Neural progenitor cell (in vitro differentiated cells): ENCODE results near the gene LVRN. TPM values are rescaled to one million over a fixed set of nuclear protein-coding genes. Genes with fewer than 3 reads are reported as not detected.

ENCODE experiments used
- DNase-seq: peaks from one replicate; pipeline ENCODE4 v3.0.0-alpha.2; 2016; ENCODE audit warnings: low spot score
- H2AFZ ChIP-seq: fragments of 200-600 bp; sonication (generic); replicated peaks from 2 replicates; pipeline ENCODE4 v1.6.1; 2016; ENCODE audit warnings: antibody characterized with exemption
- H3F3A ChIP-seq: fragments of 200-600 bp; sonication (generic); 2 replicates; pipeline ENCODE4 v1.6.1; 2016; ENCODE audit warnings: antibody characterized with exemption, low read depth
- H3K27ac ChIP-seq: fragments of 200-600 bp; sonication (generic); 2 replicates; pipeline ENCODE4 v1.5.1; 2016; ENCODE audit warnings: mild to moderate bottlenecking
- H3K27me3 ChIP-seq: fragments of 200-600 bp; sonication (generic); 2 replicates; pipeline ENCODE4 v1.6.1; 2016; ENCODE audit warnings: mild to moderate bottlenecking, moderate library complexity
- H3K36me3 ChIP-seq: fragments of 200-600 bp; sonication (generic); 2 replicates; pipeline ENCODE4 v1.5.1; 2016
- H3K4me1 ChIP-seq: fragments of 200-600 bp; sonication (generic); 2 replicates; pipeline ENCODE4 v1.6.1; 2016; ENCODE audit warnings: mixed run types
- H3K4me2 ChIP-seq: fragments of 200-600 bp; sonication (generic); 2 replicates; pipeline ENCODE4 v1.6.1; 2016
- H3K4me3 ChIP-seq: fragments of 200-600 bp; sonication (generic); 2 replicates; pipeline ENCODE4 v1.5.1; 2016
- H3K79me2 ChIP-seq: fragments of 200-600 bp; sonication (generic); 2 replicates; pipeline ENCODE4 v1.6.1; 2016; ENCODE audit warnings: low read depth
- H3K9ac ChIP-seq: fragments of 200-600 bp; sonication (generic); 2 replicates; pipeline ENCODE4 v1.6.1; 2016
- H3K9me3 ChIP-seq: fragments of 200-600 bp; sonication (generic); 2 replicates; pipeline ENCODE4 v1.5.1; 2016; ENCODE audit warnings: low read depth
- H4K20me1 ChIP-seq: fragments of 200-600 bp; sonication (generic); 2 replicates; pipeline ENCODE4 v1.6.1; 2016; ENCODE audit warnings: low read depth
- H3K27ac Mint-ChIP-seq: 3 replicates; pipeline ENCODE4 v1.8.0; 2021; ENCODE audit warnings: mixed read lengths
- H3K27me3 Mint-ChIP-seq: 2 replicates; pipeline ENCODE4 v1.8.0; 2022; ENCODE audit warnings: low read depth, mild to moderate bottlenecking, inconsistent platforms, moderate library complexity, mixed read lengths; ENCODE audit not compliant: insufficient read depth
- H3K36me3 Mint-ChIP-seq: 3 replicates; pipeline ENCODE4 v1.8.0; 2021; ENCODE audit warnings: mixed read lengths
- H3K4me1 Mint-ChIP-seq: 3 replicates; pipeline ENCODE4 v1.8.0; 2021; ENCODE audit warnings: mixed read lengths
- H3K4me3 Mint-ChIP-seq: 3 replicates; pipeline ENCODE4 v1.8.0; 2021; ENCODE audit warnings: mild to moderate bottlenecking, moderate library complexity, mixed read lengths
- H3K9me3 Mint-ChIP-seq: 3 replicates; pipeline ENCODE4 v1.8.0; 2020; ENCODE audit warnings: mixed read lengths
- EZH2 ChIP-seq: fragments of 200-600 bp; sonication (generic); IDR thresholded peaks from 2 replicates; pipeline ENCODE4 v1.6.1; 2017; ENCODE audit warnings: antibody characterized with exemption, mild to moderate bottlenecking, moderate library complexity
- EZH2phosphoT487 ChIP-seq: fragments of 200-600 bp; sonication (generic); IDR thresholded peaks from 2 replicates; pipeline ENCODE4 v1.6.1; 2017; ENCODE audit warnings: antibody characterized with exemption
- total RNA-seq: library from RNA; depleted of rRNA; stranded (reverse); fragments of >200 nt; gene quantifications from 2 replicates; pipeline ENCODE4 v1.2.3, GENCODE V29; 2015; ENCODE audit warnings: low replicate concordance
- TF ChIP-seq, protein P1 (sequence below): fragments of 200-600 bp; sonication (generic); IDR thresholded peaks from 2 replicates; pipeline ENCODE4 v1.5.1; 2017; ENCODE audit warnings: antibody characterized with exemption, mild to moderate bottlenecking

The LVRN gene
- total RNA-seq, 1 donor from 2014 or later, result 0.41 TPM

DNA sequence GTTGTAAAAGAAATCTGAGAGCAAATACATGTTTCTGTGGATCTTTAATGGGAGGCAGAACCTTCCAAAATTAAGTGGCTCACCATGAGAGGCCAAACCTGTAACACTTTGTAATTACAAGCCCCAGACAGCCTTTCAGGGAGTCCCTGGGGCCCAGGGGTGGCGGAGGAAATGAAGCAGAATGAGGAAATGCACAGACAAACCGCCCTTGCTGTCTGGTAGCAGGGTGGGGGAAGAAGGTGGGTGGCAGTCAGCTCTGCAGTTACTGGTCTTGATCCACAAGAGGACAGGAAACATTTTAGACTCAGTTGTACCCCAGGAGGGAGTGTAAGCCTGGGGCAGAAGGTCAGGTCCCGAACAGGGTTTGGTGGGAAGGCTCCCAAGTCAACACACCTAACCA, 76.5 kb downstream of the LVRN start:
- H3K27me3 Mint-ChIP-seq, result no peaks in the 10 kb centered on the region

DNA sequence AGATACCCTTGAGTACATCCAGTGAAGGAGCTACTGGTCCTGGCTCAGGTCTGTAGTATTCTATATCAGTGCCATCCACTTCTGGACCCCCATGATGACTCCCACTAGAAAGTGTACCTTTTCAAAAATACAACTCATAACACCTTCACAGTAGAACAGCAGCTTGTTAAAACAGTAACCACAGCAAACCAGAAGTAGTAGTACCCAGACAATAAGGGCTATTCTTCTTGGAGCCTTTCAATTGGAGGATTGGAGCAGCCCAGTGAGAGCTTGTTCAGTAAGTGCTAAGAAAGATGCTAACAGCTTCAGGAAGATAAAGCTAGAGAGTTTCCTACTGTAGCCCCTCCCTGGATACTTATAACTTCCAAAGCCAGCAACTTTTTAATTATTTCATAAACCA, 80.1 kb downstream of the LVRN start:
- TF ChIP-seq, protein P1, sequence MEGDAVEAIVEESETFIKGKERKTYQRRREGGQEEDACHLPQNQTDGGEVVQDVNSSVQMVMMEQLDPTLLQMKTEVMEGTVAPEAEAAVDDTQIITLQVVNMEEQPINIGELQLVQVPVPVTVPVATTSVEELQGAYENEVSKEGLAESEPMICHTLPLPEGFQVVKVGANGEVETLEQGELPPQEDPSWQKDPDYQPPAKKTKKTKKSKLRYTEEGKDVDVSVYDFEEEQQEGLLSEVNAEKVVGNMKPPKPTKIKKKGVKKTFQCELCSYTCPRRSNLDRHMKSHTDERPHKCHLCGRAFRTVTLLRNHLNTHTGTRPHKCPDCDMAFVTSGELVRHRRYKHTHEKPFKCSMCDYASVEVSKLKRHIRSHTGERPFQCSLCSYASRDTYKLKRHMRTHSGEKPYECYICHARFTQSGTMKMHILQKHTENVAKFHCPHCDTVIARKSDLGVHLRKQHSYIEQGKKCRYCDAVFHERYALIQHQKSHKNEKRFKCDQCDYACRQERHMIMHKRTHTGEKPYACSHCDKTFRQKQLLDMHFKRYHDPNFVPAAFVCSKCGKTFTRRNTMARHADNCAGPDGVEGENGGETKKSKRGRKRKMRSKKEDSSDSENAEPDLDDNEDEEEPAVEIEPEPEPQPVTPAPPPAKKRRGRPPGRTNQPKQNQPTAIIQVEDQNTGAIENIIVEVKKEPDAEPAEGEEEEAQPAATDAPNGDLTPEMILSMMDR, result no peak
- TF ChIP-seq EZH2, result no peak
- TF ChIP-seq EZH2phosphoT487, result no peak

More for the DNA sequence above, 76.5 kb downstream of the LVRN start:
- Mint-ChIP-seq H3K9me3 (no peaks in the 10 kb centered on the region), H3K4me1 (no peaks in the 10 kb centered on the region), H3K27ac (no peak overlapping the region), H3K36me3 (no peaks in the 10 kb centered on the region), H3K4me3 (no peak overlapping the region)
- Histone ChIP-seq H3K36me3 (no peaks in the 10 kb centered on the region), H3K4me2 (no peak overlapping the region), H3K79me2 (no peaks in the 10 kb centered on the region), H3K27ac (no peak overlapping the region), H3F3A (no peaks in the 10 kb centered on the region), H3K9me3 (no peaks in the 10 kb centered on the region), H3K27me3 (no peaks in the 10 kb centered on the region), H4K20me1 (no peaks in the 10 kb centered on the region), H3K9ac (no peak overlapping the region), H3K4me3 (no peak overlapping the region), H2AFZ (peak overlapping the region; percentile 31), H3K4me1 (peaks cover 3% of the 10 kb centered on the region)
- no peak for DNase-seq
- TF ChIP-seq, protein P1, result no peak
- TF ChIP-seq EZH2phosphoT487, result no peak
- TF ChIP-seq EZH2, result no peak

DNA sequence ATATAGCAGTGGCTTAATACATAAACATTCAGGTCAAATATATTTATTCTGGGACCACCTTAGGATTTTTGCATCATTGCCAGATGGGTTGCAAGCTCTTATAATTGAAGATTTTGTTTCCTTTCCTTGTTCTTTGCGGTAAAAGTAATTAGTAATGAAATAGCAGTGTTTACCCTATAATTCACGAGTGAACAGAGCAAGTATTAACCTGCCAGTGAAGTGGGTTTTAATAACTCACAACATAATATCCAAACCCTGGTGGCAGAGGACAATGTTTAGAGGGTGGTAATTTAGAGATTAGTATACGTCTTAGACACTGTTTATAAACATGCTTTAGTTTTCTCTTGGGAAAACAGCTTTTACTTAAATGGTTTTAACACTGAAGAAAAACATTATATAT, 81.8 kb downstream of the LVRN start:
- Histone ChIP-seq H2AFZ (no peak overlapping the region), H3K9ac (no peak overlapping the region), H3K27ac (no peak overlapping the region), H3K27me3 (no peaks in the 10 kb centered on the region), H3K36me3 (no peaks in the 10 kb centered on the region), H4K20me1 (no peaks in the 10 kb centered on the region), H3K9me3 (no peaks in the 10 kb centered on the region), H3K4me1 (no peaks in the 10 kb centered on the region), H3F3A (no peaks in the 10 kb centered on the region), H3K4me2 (no peak overlapping the region), H3K79me2 (no peaks in the 10 kb centered on the region), H3K4me3 (no peak overlapping the region)
- H3K4me3 Mint-ChIP-seq, result no peak overlapping the region
- H3K27me3 Mint-ChIP-seq, result peaks cover 2% of the 10 kb centered on the region
- no peak overlapping the region for H3K27ac Mint-ChIP-seq
- H3K36me3 Mint-ChIP-seq, result no peaks in the 10 kb centered on the region
- DNase-seq, result no peak
- TF ChIP-seq, protein P1, result no peak
- no peaks in the 10 kb centered on the region for H3K4me1 Mint-ChIP-seq
- no peaks in the 10 kb centered on the region for H3K9me3 Mint-ChIP-seq

More for the DNA sequence above, 80.1 kb downstream of the LVRN start:
- Mint-ChIP-seq H3K9me3 (no peaks in the 10 kb centered on the region), H3K4me3 (no peak overlapping the region), H3K4me1 (no peaks in the 10 kb centered on the region), H3K27ac (no peak overlapping the region), H3K27me3 (no peaks in the 10 kb centered on the region), H3K36me3 (no peaks in the 10 kb centered on the region)
- peaks cover 3% of the 10 kb centered on the region for H3K4me1 ChIP-seq
- no peak overlapping the region for H2AFZ ChIP-seq
- DNase-seq, result no peak
- H3K4me3 ChIP-seq, result no peak overlapping the region
- H3K4me2 ChIP-seq, result no peak overlapping the region
- H3F3A ChIP-seq, result no peaks in the 10 kb centered on the region
- no peaks in the 10 kb centered on the region for H3K9me3 ChIP-seq
- no peak overlapping the region for H3K9ac ChIP-seq
- no peaks in the 10 kb centered on the region for H3K27me3 ChIP-seq
- H4K20me1 ChIP-seq, result no peaks in the 10 kb centered on the region
- no peaks in the 10 kb centered on the region for H3K36me3 ChIP-seq
- H3K27ac ChIP-seq, result no peak overlapping the region
- no peaks in the 10 kb centered on the region for H3K79me2 ChIP-seq

DNA sequence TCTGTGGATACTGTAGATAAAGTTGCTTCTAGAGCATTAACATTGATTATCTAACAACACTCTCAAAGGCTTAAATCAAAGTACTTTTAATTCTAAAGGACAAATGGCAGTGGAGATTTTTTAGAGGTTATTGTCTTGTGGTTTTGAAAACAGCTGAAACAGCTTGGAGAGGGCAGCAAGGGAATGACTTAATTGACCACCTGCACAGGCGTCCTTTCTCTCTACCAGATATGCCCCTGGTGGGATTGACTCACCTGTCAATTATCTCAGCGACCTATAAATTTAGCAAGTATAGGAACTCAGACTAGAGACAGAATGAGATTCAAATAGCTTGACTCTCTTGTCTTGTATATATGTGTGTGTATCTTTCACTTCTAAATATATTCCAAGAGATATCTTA, 83.5 kb downstream of the LVRN start:
- no peak overlapping the region for H3K27ac ChIP-seq
- H3K36me3 Mint-ChIP-seq, result no peaks in the 10 kb centered on the region

More for the DNA sequence above, 83.5 kb downstream of the LVRN start:
- H4K20me1 ChIP-seq, result no peaks in the 10 kb centered on the region
- H3K4me3 ChIP-seq, result no peak overlapping the region
- no peak overlapping the region for H2AFZ ChIP-seq
- TF ChIP-seq EZH2 (no peak), EZH2phosphoT487 (no peak)
- TF ChIP-seq, protein P1, result no peak
- H3F3A ChIP-seq, result no peaks in the 10 kb centered on the region
- Mint-ChIP-seq H3K27me3 (peaks cover 2% of the 10 kb centered on the region), H3K4me1 (no peaks in the 10 kb centered on the region), H3K9me3 (no peaks in the 10 kb centered on the region), H3K4me3 (no peak overlapping the region), H3K27ac (no peak overlapping the region)
- H3K36me3 ChIP-seq, result no peaks in the 10 kb centered on the region
- no peaks in the 10 kb centered on the region for H3K79me2 ChIP-seq
- no peak overlapping the region for H3K9ac ChIP-seq
- no peaks in the 10 kb centered on the region for H3K27me3 ChIP-seq
- H3K4me2 ChIP-seq, result no peak overlapping the region
- no peaks in the 10 kb centered on the region for H3K4me1 ChIP-seq
- no peaks in the 10 kb centered on the region for H3K9me3 ChIP-seq
- DNase-seq, result no peak
